Keratinocyte (primary cell): Measurements from ENCODE around the gene DYTN. TPM values are rescaled to one million over a fixed set of nuclear protein-coding genes. Genes with fewer than 3 reads are reported as not detected.

Experiments
- DNase-seq: peaks from one replicate; pipeline ENCODE4 v3.0.0-alpha.2; 2011; ENCODE audit warnings: low read depth, missing footprints, low spot score
- FAIRE-seq: peaks from 2 replicates; lab custom pipeline; 2011; peaks lifted over from hg19 to GRCh38; lab: Jason Lieb, UNC
- H2AFZ ChIP-seq: 2 replicates; pipeline ENCODE4 v1.6.0; 2012; ENCODE audit warnings: low read length, control low read depth, inconsistent platforms; ENCODE audit not compliant: control insufficient read depth
- H3K27ac ChIP-seq: 2 replicates; pipeline ENCODE4 v1.5.1; 2011; ENCODE audit warnings: low read length; ENCODE audit not compliant: control insufficient read depth, insufficient read depth
- H3K27me3 ChIP-seq: 3 replicates; pipeline ENCODE4 v1.6.0; 2011; ENCODE audit warnings: low read length; ENCODE audit not compliant: control insufficient read depth, insufficient read depth; ENCODE audit errors: extremely low read depth
- H3K36me3 ChIP-seq, 2 experiments: 2 replicates in 1 of 2; 3 replicates in 1 of 2; pipeline ENCODE4 v1.5.1; 2011; ENCODE audit warnings: low read length in 2 of 2, mild to moderate bottlenecking in 1 of 2; ENCODE audit not compliant: control insufficient read depth in 2 of 2, insufficient read depth in 2 of 2; ENCODE audit errors: extremely low read depth in 1 of 2
- H3K4me1 ChIP-seq: 3 replicates; pipeline ENCODE4 v1.5.1; 2011; ENCODE audit warnings: low read length; ENCODE audit not compliant: control insufficient read depth, insufficient read depth; ENCODE audit errors: extremely low read depth
- H3K4me2 ChIP-seq: 3 replicates; pipeline ENCODE4 v1.6.0; 2011; ENCODE audit warnings: low read depth, low read length; ENCODE audit not compliant: control insufficient read depth, insufficient read depth; ENCODE audit errors: extremely low read depth
- H3K4me3 ChIP-seq, 3 experiments: fragments of 200-600 bp in 1 of 3; sonication (generic) in 1 of 3; 2 replicates in 2 of 3; 3 replicates in 1 of 3; pipeline ENCODE4 v1.5.1; 2011 to 2016; ENCODE audit warnings: low read length in 3 of 3, mild to moderate bottlenecking in 3 of 3, control low read depth in 2 of 3, inconsistent platforms in 1 of 3, low read depth in 1 of 3, mixed read lengths in 1 of 3, mixed run types in 1 of 3, moderate library complexity in 1 of 3; ENCODE audit not compliant: control insufficient read depth in 2 of 3, insufficient read depth in 2 of 3; ENCODE audit errors: extremely low read depth in 1 of 3
- H3K79me2 ChIP-seq: 2 replicates; pipeline ENCODE4 v1.6.0; 2012; ENCODE audit warnings: low read length; ENCODE audit not compliant: control insufficient read depth, insufficient read depth
- H3K9ac ChIP-seq: 3 replicates; pipeline ENCODE4 v1.6.0; 2011; ENCODE audit warnings: low read length; ENCODE audit not compliant: control insufficient read depth, insufficient read depth; ENCODE audit errors: extremely low read depth
- H3K9me1 ChIP-seq: 3 replicates; pipeline ENCODE4 v1.6.0; 2011; ENCODE audit warnings: low read length; ENCODE audit not compliant: control insufficient read depth, insufficient read depth; ENCODE audit errors: extremely low read depth
- H3K9me3 ChIP-seq: 2 replicates; pipeline ENCODE4 v1.5.1; 2012; ENCODE audit warnings: low read depth, low read length; ENCODE audit not compliant: control insufficient read depth
- H4K20me1 ChIP-seq: 3 replicates; pipeline ENCODE4 v1.6.0; 2011; ENCODE audit warnings: low read length; ENCODE audit not compliant: control insufficient read depth, insufficient read depth; ENCODE audit errors: extremely low read depth
- CTCF ChIP-seq, 3 experiments: IDR thresholded peaks in 1 of 3; conservative IDR thresholded peaks in 1 of 3; optimal IDR thresholded peaks in 1 of 3; 2 replicates in 2 of 3; 3 replicates in 1 of 3; pipeline versions ENCODE3 to v1.5.1; 2011; ENCODE audit warnings: low read length in 3 of 3, mild to moderate bottlenecking in 3 of 3, moderate library complexity in 2 of 3, control low read depth in 1 of 3, inconsistent platforms in 1 of 3; ENCODE audit not compliant: insufficient read depth in 2 of 3; ENCODE audit errors: extremely low read depth in 1 of 3
- EZH2 ChIP-seq: IDR thresholded peaks from one replicate; pipeline ENCODE4 v1.6.1; 2012; ENCODE audit warnings: inconsistent platforms, mild to moderate bottlenecking, low read length, moderate library complexity
- dilution Hi-C: fragments of 300-500 bp; cut with MboI; formaldehyde crosslinking; loops from one replicate; pipeline ENCODE4 v1.7.0; 2020; ENCODE audit warnings: low sequenced_read_pairs; ENCODE audit not compliant: extremely low pct_ligation_motif_present
- polyA plus RNA-seq, 5 experiments: library from polyadenylated mRNA; depleted of rRNA in 3 of 5; stranded (reverse) in 3 of 5; stranded (forward) in 1 of 5; unstranded in 1 of 5; fragments of >200 nt; gene quantifications; 1 replicate in 1 of 5; 2 replicates in 3 of 5; 3 replicates in 1 of 5; pipeline versions ENCODE4 v1.2.1 to v1.2.3, GENCODE V29; 2011 to 2012; ENCODE audit warnings: missing spikeins in 2 of 5, low read depth in 1 of 5, low replicate concordance in 1 of 5
- small RNA-seq, 3 experiments: library from RNA; depleted of rRNA; stranded (forward); fragments of <200 nt; gene quantifications; one replicate each; pipeline ENCODE3, GENCODE V24; 2012; ENCODE audit warnings: low read depth in 3 of 3, low replicate concordance in 1 of 3; ENCODE audit not compliant: insufficient read length in 3 of 3

The DYTN gene
- polyA plus RNA-seq, 1 donor (not counting 4 experiments of a cell fraction or from before 2014, with no cell fraction given) = not detected

- Histone ChIP-seq H2AFZ (peak overlapping the region; percentile 61), H3K36me3 (no peaks in the 10 kb centered on the region), H3K9ac (no peak overlapping the region), H3K9me3 (no peaks in the 10 kb centered on the region), H3K27me3 (no peaks in the 10 kb centered on the region), H3K4me2 (no peak overlapping the region), H4K20me1 (no peaks in the 10 kb centered on the region), H3K9me1 (no peaks in the 10 kb centered on the region), H3K27ac (no peak overlapping the region), H3K4me1 (no peaks in the 10 kb centered on the region), H3K4me3 (no peak overlapping the region), H3K79me2 (no peaks in the 10 kb centered on the region)
- FAIRE-seq = no peak
- TF ChIP-seq CTCF (optimal IDR thresholded peaks at IDR 0.05 in 1 of 3, IDR thresholded peaks at IDR 0.05 in 1 of 3, conservative IDR thresholded peaks at IDR 0.05 in 1 of 3; ENCODE audit: extremely low read depth in 1 of 3, insufficient read depth in 2 of 3, low read length in 3 of 3) (no peak), EZH2 (no peak)
- dilution Hi-C loops = no loop called here
- no peak for DNase-seq
Observed at GRCh38 chr2:206603243-206603642, 115.0 kb downstream of the DYTN start.

Small RNA genes lying within 50 kb of the gene (small RNA-seq; reads per million reads assigned to genes)
- 0 reads per million in 3 experiments for gene RF00019

Other genes with a start within 250 kb of the DYTN start
- not detected in 3 replicates for gene FAM237A, start 75.9 kb downstream of the DYTN start, polyA plus RNA-seq
- gene MDH1B, start 46.9 kb upstream of the DYTN start, polyA plus RNA-seq = 0.56 to 1.0 TPM (median 0.91 TPM) in 3 replicates
- gene FASTKD2, start 47.2 kb upstream of the DYTN start, polyA plus RNA-seq = 38.3 to 51.1 TPM (median 41.6 TPM) in 3 replicates
- gene CPO, start 221.1 kb upstream of the DYTN start, polyA plus RNA-seq = 0.07 to 0.36 TPM (median 0.25 TPM) in 3 replicates